NCI-H146 (cell line): ENCODE data around the gene C2CD4B.

Experiments
- DNase-seq: peaks from one replicate; lab custom pipeline; 2025; lab: John Stamatoyannopoulos, UW

C2CD4B gene

GRCh38 chr15:62147551-62147950, 17.5 kb downstream of the C2CD4B start:
- no peak for DNase-seq

- no peak for DNase-seq
Measured at GRCh38 chr15:62147149-62147548, 17.9 kb downstream of the C2CD4B start.

DNA sequence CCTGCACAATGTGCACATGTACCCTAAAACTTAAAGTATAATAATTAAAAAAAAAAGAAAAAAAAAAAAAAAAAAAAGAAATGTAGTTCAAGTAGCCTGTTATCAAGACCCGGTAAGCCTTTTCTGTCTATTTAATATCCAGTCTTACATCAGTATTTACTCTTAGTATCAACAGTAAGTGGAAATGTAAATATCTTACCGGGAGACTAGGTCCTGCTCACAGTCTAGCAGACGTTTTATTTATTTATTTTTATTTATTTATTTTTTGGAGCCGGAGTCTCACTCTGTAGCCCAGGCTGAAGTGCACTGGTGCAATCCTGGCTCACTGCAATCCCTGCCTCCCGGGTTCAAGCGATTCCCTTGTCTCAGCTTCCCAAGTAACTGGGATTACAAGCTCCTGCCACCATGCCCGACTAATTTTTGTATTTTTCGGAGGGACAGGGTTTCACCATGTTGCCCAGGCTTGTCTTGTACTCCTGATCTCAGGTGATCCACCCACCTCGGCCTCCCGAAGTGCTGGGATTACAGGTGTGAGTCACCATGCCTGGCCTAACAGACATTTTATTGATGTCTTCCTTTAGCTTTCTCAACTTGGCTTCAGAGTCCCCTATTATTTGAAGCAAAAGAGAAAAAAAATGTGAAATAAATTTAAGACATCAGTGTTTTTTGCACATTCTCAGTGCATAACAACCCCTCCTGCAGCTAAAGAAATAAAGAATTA, 19.9 kb downstream of the C2CD4B start:
- DNase-seq, result no peak

DNA sequence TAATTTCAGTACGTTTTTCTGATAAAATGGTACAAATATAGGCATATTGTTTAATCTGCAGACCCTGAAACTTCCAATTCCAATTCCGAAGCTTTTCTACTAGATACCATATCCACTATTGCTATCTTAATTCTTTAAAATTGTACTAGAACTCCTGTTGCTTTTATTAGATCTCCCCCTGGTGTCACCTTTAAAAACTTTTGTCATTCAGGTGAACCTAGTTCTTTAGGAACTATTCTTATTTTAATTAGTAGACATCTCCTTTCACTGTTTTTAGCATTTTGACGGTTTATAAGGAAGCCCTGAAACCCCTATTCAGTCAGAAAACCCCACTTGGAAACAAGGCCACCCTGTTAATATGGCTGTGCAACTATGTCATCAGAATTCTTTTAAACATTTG, 22.3 kb downstream of the C2CD4B start:
- no peak for DNase-seq

DNA sequence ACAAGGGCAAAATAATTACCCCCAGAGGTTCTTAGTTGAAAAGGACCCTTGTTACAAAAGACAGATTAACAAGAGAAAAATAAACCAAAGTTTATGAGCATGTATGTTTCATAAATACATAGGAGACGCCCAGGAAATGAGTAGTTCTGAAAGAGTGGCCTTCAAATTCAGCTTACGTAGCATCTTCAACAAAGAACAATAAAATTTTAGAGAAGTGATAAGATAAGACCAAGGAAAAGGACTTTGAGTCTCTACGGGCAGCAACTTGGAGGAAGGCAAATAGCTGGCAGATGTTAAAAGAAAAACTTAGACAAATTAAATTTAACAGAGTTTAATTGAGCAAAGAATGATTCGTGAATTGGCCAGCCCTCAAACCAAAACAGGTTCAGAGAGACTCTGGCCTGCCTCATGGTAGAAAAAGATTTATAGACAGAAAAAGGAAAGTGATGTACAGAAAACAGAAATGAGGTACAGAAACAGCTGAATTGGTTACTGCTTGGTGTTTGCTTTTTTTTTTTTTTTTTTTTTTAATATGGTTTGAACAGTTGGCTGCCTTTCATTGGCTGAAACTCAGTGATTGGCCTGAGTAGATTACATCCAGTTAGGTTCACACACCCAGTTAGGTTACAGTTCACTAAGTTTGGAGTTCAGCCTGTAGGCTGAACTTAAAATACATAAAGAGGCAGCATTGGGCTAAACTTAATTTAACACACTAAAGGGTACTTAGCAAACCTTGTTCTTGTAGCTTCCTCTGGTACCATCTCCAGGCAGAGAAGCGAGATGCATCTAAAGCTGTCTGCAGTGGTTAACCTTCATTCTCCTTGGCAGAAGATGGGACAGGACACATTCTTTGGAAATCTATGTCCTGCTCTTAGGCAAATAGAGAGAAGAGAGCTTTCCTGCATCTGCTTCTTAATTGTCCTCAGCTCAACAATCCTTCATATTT, 23.2 kb downstream of the C2CD4B start:
- no peak for DNase-seq

- DNase-seq, result no peak
Measured at GRCh38 chr15:62141200-62141599, 23.9 kb downstream of the C2CD4B start.

GRCh38 chr15:62138124-62138523, 27.0 kb downstream of the C2CD4B start:
- no peak for DNase-seq

DNA sequence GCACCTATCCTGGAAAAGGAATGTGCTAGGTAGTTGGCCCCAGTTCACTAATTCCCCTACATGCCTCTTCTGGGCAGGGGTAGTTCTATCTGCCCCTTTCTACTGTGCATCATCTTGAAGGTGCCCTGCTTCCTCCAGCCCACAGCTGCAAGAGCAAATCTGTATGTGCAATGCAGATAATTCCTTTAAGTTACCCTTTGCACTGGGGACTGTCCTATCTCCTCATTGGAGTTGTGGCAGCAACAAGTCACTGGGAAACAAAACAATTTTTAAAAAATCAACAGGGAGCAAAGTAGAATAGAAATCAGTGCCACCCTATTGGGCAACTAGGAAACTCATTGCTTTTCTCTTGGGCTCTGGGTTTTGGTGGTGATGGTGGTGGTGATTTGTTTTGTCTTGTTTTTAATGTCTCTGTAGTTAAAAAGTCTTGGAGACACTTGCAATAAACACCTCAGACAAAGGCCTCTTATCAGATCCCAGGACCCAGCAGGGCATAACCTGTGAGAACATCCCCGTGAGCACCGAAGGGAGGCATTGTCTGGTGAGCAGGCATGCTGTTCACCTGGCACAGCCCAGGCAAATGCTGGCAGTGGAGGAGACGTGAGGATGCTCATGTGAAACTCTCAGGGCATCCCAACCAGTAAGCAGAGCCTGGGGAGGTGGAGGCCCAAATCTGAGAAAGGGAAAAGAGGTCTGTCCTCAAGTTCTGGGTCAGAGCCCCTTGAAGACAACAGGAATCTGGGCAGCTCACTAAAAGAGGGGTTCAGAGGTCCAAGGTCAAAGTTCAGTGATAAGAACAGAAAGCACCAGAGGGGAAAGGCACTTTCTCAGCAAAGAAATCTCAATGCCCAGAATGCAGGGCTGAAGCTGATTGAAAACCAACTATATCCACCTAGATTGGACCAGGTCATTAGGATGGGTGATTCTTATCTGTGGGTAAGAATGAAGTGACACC, 27.9 kb downstream of the C2CD4B start:
- DNase-seq, result no peak

DNA sequence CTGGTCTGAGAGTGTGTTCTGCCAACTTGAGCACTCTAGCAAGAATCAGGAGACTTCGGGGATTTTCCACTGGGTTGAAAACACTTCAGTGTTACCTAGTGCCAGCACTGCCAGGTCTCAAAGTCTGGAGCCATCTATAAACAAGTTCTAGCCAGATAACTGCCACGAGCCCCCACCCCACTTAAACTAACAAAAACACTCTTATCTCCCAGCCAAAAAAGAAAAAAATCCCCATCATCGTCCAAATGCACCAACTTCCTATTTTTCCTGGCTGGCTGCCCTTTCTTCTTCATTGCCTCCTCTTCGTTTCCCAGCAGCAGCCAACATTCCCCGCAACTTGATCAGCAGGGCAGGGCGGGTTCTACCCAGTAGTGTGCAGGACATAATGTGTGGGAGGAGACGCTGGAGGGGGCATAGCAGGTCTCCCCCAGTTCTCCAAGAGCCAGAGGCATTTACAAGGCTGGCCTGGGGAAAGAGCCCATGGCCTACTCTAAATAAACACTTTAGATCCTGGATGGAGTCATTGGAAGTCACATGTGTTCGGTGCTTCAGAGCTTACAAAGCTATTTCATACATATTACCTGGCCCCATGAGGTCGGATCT, 29.5 kb downstream of the C2CD4B start:
- DNase-seq, result no peak

DNA sequence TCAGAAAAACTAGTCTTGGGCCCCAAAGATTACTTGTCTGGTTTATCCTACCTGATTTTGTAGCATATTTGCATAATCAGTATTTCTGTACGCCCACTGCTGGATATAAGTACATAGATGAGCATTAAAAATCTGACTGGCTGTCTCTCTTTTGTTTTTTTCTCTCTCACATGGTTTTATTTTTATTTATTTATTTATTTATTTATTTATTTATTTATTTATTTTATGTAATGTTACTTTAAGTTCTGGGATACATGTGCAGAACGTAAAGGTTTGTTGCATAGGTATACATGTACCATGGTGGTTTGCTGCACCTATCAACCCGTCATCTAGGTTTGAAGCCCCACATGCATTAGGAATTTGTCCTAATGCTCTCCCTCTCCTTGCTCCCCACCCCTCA, 31.9 kb downstream of the C2CD4B start:
- no peak for DNase-seq

DNA sequence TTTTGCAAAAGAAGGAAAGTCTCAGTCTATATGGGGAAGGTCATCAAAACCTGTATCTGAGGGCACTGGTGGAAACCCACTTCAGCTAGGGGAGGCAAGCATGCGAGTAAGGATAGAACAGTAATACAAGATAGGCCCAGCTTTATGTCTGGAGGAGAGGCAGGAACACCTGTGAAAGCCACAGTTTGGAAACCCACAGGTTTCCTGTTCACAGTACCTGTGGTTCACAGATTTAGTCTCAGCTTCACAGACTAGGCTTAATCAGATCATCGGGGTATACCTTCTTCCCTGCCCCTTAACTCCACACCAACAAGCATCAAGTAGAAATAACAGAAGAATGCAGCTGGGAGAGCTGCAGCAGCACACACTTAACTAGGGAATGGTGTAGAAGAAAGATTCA, 36.2 kb downstream of the C2CD4B start:
- DNase-seq, result no peak

GRCh38 chr15:62126364-62126763, 38.7 kb downstream of the C2CD4B start:
- no peak for DNase-seq

GRCh38 chr15:62125773-62126172, 39.3 kb downstream of the C2CD4B start:
- peak; percentile 77 for DNase-seq

- DNase-seq, result peak; percentile 53
Measured at GRCh38 chr15:62124973-62125303, 40.1 kb downstream of the C2CD4B start.

DNA sequence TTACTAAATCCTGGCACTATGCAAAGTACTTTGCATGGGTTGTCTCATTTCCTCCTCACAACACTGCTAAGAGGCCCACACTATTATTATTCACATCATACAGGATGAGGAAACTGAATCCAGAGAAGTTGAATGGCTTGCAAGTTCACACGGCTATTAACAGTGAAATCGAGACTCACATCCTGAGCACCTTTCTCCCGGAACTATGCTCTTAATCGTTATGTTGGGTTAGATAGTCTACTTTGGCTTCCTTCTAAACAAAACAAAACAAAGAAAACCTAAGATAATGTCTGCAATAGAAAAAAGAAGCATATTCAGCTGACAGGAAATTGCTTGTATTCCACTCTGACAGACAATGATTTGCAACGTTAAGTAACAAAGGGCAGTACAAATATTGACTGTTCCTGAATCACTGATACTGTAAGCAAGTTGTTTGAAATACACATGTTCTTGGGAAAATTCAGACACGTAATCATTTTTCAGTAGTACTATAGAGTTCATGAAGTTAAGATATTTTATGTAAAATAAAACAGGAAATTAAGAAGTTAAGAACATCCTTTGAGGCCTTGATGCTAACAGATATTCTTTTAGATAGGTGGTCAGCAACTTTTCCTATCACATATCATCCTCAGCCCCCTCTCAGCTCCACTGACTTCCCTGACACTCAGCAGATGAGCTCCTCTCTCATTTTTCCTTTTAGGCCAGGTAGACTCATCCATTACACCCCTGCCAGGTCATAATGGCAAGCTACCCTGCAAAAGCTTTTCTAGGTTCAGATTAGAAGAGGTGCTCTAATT, 40.7 kb downstream of the C2CD4B start:
- DNase-seq, result peak; percentile 72

DNA sequence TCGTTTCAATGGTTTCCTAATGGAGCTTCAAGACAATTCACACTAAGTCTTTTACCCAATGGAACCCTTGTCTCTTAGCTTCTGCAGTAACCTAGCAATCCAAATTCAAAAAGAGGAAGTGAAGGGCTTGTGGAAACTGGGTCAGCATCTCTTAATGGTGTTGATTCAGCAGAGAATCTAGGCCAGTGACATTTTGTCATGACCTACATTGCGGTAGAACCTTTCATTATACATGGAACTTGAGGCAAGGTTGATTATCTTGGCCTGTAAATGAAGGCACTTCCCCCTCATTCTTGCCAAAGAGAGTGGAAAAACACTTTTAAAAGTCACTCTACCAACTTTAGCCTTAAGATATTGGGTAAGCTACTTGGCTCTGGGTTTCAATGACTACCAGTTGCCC, 42.8 kb downstream of the C2CD4B start:
- DNase-seq, result no peak

- no peak for DNase-seq
Measured at GRCh38 chr15:62121273-62122015, 43.6 kb downstream of the C2CD4B start.

GRCh38 chr15:62120776-62121175, 44.3 kb downstream of the C2CD4B start:
- DNase-seq, result no peak

GRCh38 chr15:62119874-62120273, 45.2 kb downstream of the C2CD4B start:
- no peak for DNase-seq

DNA sequence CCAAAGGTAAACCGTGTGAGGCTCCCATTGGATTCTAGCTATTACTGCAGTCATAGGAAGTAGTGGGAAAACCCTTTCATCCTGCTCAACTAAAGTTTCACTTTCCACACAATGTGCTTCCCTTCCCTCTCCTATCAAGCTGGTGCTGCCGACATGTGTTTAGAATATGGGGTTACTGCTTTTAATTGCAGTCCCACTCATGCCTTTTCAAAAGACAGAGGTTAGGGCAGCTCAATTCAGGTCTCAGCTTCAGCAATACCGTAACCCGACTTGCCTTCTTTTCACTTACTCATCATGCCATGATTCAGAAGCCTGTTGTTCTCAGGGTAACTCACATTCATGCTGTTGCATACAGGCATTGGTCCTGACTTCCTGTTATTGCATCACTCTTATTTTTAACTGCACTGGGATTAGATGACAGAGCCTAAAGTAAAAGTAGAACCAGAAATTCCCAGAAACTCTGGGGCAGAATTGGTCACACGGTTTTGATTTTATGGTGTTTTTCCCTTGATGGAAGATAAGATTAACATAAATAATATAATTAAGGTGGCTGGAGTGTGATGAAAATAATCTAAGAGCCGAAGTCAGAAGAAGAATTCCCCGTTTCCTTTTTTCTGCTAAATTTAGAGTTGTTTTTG, 45.7 kb downstream of the C2CD4B start:
- DNase-seq, result peak; percentile 33
